ENCODE data around the gene EIF2AK3. TPM values are rescaled to one million over a fixed set of nuclear protein-coding genes. Genes with fewer than 3 reads are reported as not detected.
A peak's percentile ranks its signal among the peaks of the same experiment; 100 is the strongest.

The EIF2AK3 gene
- polyA plus RNA-seq, 1 of the 3 experiments (the other 2 are of a cell fraction): 2.2 TPM

GRCh38 chr2:88669482-88670214 is 42.4 kb upstream of the EIF2AK3 start:
- Histone ChIP-seq H3K9me2 (no peaks in the 10 kb centered on the region), H3K4me1 (ENCODE audit: control insufficient read depth in 1 of 2, insufficient read depth in 2 of 2, low read depth in 1 of 2, low read length in 1 of 2) (no peaks in the 10 kb centered on the region), H3K9me3 (no peaks in the 10 kb centered on the region), H3K4me2 (no peak overlapping the region), H3K79me2 (ENCODE audit: insufficient read depth) (no peaks in the 10 kb centered on the region), H3K36me3 (replicated peaks in 1 of 2; ENCODE audit: control insufficient read depth in 1 of 2, insufficient read depth in 2 of 2, low read length in 1 of 2) (no peaks in the 10 kb centered on the region), H3K9ac (no peak overlapping the region), H3F3A (replicated peaks; ENCODE audit: insufficient read depth) (no peaks in the 10 kb centered on the region), H2AFZ (ENCODE audit: low read depth) (no peak overlapping the region), H3K27ac (ENCODE audit: low read depth in 2 of 2, low read length in 1 of 2) (no peak overlapping the region), H3K4me3 (ENCODE audit: low read depth in 2 of 2, low read length in 1 of 2) (no peak overlapping the region), H3K27me3 (ENCODE audit: insufficient read depth) (no peaks in the 10 kb centered on the region), H4K20me1 (ENCODE audit: insufficient read depth) (no peaks in the 10 kb centered on the region)
- whole genome bisulfite sequencing (ENCODE audit: low lambda C conversion rate): 66% methylated on average over 6 of the region's 6 CpGs
- ChIA-PET POLR2A (no interaction called here), CTCF (interaction anchor here (0.7 to 12.8 kb wide), 25 partner anchors 8 to 623 kb away, joined by 3 to 308 read pairs (median 4); no protein-coding TSS in a partner anchor)
- peak; percentile 53 for DNase-seq
- TF ChIP-seq, protein P1, sequence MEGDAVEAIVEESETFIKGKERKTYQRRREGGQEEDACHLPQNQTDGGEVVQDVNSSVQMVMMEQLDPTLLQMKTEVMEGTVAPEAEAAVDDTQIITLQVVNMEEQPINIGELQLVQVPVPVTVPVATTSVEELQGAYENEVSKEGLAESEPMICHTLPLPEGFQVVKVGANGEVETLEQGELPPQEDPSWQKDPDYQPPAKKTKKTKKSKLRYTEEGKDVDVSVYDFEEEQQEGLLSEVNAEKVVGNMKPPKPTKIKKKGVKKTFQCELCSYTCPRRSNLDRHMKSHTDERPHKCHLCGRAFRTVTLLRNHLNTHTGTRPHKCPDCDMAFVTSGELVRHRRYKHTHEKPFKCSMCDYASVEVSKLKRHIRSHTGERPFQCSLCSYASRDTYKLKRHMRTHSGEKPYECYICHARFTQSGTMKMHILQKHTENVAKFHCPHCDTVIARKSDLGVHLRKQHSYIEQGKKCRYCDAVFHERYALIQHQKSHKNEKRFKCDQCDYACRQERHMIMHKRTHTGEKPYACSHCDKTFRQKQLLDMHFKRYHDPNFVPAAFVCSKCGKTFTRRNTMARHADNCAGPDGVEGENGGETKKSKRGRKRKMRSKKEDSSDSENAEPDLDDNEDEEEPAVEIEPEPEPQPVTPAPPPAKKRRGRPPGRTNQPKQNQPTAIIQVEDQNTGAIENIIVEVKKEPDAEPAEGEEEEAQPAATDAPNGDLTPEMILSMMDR (IDR thresholded peaks at IDR 0.05): peak; percentile 72
- no peak for TF ChIP-seq RCOR1 (IDR thresholded peaks at IDR 0.05; ENCODE audit: low read length)
- TF ChIP-seq RAD21 (IDR thresholded peaks at IDR 0.05; ENCODE audit: low read length): peak; percentile 81
- peak; percentile 75 for TF ChIP-seq SMC3 (IDR thresholded peaks at IDR 0.05; ENCODE audit: low read depth, low read length)

DNA sequence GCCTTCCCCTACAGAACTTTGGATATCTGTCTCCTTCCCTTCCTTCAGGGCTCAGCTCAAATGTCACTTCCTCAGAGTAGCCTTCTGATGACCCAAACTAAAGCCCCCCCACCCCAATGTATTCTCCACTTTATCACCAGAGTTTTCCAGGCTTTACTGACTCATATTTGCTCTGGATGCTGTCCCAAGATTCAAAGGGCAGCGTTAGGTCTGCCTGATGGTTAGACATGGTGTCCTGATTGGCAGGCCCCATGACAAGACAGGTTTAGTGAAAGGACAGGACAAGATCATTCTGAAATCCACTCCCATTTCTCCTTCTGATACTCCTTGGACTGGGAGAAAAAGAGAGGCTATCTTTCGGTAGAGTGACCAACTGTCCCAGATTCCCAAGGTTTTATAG is 41.6 kb upstream of the EIF2AK3 start:
- Histone ChIP-seq H3K79me2 (ENCODE audit: insufficient read depth) (no peaks in the 10 kb centered on the region), H3K4me1 (ENCODE audit: control insufficient read depth in 1 of 2, insufficient read depth in 2 of 2, low read depth in 1 of 2, low read length in 1 of 2) (no peaks in the 10 kb centered on the region), H3K9ac (no peak overlapping the region), H3K36me3 (replicated peaks in 1 of 2; ENCODE audit: control insufficient read depth in 1 of 2, insufficient read depth in 2 of 2, low read length in 1 of 2) (no peaks in the 10 kb centered on the region), H3K9me3 (no peaks in the 10 kb centered on the region), H3K9me2 (no peaks in the 10 kb centered on the region), H4K20me1 (ENCODE audit: insufficient read depth) (no peaks in the 10 kb centered on the region), H3F3A (replicated peaks; ENCODE audit: insufficient read depth) (no peaks in the 10 kb centered on the region), H3K27me3 (ENCODE audit: insufficient read depth) (no peaks in the 10 kb centered on the region), H3K4me2 (no peak overlapping the region), H3K4me3 (ENCODE audit: low read depth in 2 of 2, low read length in 1 of 2) (no peak overlapping the region), H2AFZ (ENCODE audit: low read depth) (no peak overlapping the region), H3K27ac (ENCODE audit: low read depth in 2 of 2, low read length in 1 of 2) (no peak overlapping the region)
- no peak for TF ChIP-seq RFX5 (IDR thresholded peaks at IDR 0.05; ENCODE audit: low read length)
- TF ChIP-seq TAF1 (IDR thresholded peaks at IDR 0.05; ENCODE audit: borderline replicate concordance, low read depth, low read length): no peak
- POLR2A ChIA-PET: no interaction called here
- CTCF ChIA-PET: interaction anchor here (0.7 to 12.8 kb wide), 20 partner anchors 9 to 179 kb away, joined by 3 to 308 read pairs (median 4); no protein-coding TSS in a partner anchor
- DNase-seq: no peak
- WGBS (ENCODE audit: low lambda C conversion rate): 73% methylated on average over 2 of the region's 2 CpGs

GRCh38 chr2:88667219-88667618 is 40.0 kb upstream of the EIF2AK3 start:
- H3K4me3 ChIP-seq (ENCODE audit: low read depth in 2 of 2, low read length in 1 of 2): no peak overlapping the region
- H3K27ac ChIP-seq (ENCODE audit: low read depth in 2 of 2, low read length in 1 of 2): no peak overlapping the region
- H3K9me2 ChIP-seq: no peaks in the 10 kb centered on the region
- H3F3A ChIP-seq (replicated peaks; ENCODE audit: insufficient read depth): no peaks in the 10 kb centered on the region
- ChIA-PET POLR2A (no interaction called here), CTCF (interaction anchor here (1.4 to 12.8 kb wide), 2 partner anchors 33 to 77 kb away, joined by 3 to 308 read pairs; no protein-coding TSS in a partner anchor)
- H3K4me2 ChIP-seq: no peak overlapping the region
- no peaks in the 10 kb centered on the region for H3K27me3 ChIP-seq (ENCODE audit: insufficient read depth)
- no peaks in the 10 kb centered on the region for H4K20me1 ChIP-seq (ENCODE audit: insufficient read depth)
- 81% methylated on average over 2 of the region's 2 CpGs for WGBS (ENCODE audit: low lambda C conversion rate)
- TF ChIP-seq TAF1 (IDR thresholded peaks at IDR 0.05; ENCODE audit: borderline replicate concordance, low read depth, low read length) (no peak), RXRA (IDR thresholded peaks at IDR 0.05; ENCODE audit: borderline replicate concordance, low read depth) (no peak), YY1 (IDR thresholded peaks at IDR 0.05; ENCODE audit: low read depth) (no peak), MXI1 (IDR thresholded peaks at IDR 0.05; ENCODE audit: low read depth, low read length) (no peak), JUND (IDR thresholded peaks at IDR 0.05) (no peak), RAD21 (IDR thresholded peaks at IDR 0.05; ENCODE audit: low read length) (no peak), GABPA (IDR thresholded peaks at IDR 0.05; ENCODE audit: low read depth) (no peak), USF2 (IDR thresholded peaks at IDR 0.05; ENCODE audit: borderline replicate concordance, low read depth, low read length) (no peak), NFIC (IDR thresholded peaks at IDR 0.05; ENCODE audit: borderline replicate concordance) (no peak), FOSL2 (IDR thresholded peaks at IDR 0.05; ENCODE audit: borderline replicate concordance, low read depth) (no peak), SMC3 (IDR thresholded peaks at IDR 0.05; ENCODE audit: low read depth, low read length) (no peak)
- TF ChIP-seq, protein P2, sequence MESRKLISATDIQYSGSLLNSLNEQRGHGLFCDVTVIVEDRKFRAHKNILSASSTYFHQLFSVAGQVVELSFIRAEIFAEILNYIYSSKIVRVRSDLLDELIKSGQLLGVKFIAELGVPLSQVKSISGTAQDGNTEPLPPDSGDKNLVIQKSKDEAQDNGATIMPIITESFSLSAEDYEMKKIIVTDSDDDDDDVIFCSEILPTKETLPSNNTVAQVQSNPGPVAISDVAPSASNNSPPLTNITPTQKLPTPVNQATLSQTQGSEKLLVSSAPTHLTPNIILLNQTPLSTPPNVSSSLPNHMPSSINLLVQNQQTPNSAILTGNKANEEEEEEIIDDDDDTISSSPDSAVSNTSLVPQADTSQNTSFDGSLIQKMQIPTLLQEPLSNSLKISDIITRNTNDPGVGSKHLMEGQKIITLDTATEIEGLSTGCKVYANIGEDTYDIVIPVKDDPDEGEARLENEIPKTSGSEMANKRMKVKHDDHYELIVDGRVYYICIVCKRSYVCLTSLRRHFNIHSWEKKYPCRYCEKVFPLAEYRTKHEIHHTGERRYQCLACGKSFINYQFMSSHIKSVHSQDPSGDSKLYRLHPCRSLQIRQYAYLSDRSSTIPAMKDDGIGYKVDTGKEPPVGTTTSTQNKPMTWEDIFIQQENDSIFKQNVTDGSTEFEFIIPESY (IDR thresholded peaks at IDR 0.05; ENCODE audit: borderline replicate concordance, low read depth): no peak
- H3K36me3 ChIP-seq (replicated peaks in 1 of 2; ENCODE audit: control insufficient read depth in 1 of 2, insufficient read depth in 2 of 2, low read length in 1 of 2): no peaks in the 10 kb centered on the region
- H3K9ac ChIP-seq: no peak overlapping the region
- no peaks in the 10 kb centered on the region for H3K4me1 ChIP-seq (ENCODE audit: control insufficient read depth in 1 of 2, insufficient read depth in 2 of 2, low read depth in 1 of 2, low read length in 1 of 2)
- no peaks in the 10 kb centered on the region for H3K9me3 ChIP-seq
- H3K79me2 ChIP-seq (ENCODE audit: insufficient read depth): no peaks in the 10 kb centered on the region
- H2AFZ ChIP-seq (ENCODE audit: low read depth): no peak overlapping the region
- no peak for DNase-seq
